ENCODE data around the gene THAP10.
"Not testable (repeated sequence)": the region's sequence is repeated elsewhere in the genome, so short reads cannot be mapped to it uniquely, and the experiment has no call there.

Gene THAP10

DNA sequence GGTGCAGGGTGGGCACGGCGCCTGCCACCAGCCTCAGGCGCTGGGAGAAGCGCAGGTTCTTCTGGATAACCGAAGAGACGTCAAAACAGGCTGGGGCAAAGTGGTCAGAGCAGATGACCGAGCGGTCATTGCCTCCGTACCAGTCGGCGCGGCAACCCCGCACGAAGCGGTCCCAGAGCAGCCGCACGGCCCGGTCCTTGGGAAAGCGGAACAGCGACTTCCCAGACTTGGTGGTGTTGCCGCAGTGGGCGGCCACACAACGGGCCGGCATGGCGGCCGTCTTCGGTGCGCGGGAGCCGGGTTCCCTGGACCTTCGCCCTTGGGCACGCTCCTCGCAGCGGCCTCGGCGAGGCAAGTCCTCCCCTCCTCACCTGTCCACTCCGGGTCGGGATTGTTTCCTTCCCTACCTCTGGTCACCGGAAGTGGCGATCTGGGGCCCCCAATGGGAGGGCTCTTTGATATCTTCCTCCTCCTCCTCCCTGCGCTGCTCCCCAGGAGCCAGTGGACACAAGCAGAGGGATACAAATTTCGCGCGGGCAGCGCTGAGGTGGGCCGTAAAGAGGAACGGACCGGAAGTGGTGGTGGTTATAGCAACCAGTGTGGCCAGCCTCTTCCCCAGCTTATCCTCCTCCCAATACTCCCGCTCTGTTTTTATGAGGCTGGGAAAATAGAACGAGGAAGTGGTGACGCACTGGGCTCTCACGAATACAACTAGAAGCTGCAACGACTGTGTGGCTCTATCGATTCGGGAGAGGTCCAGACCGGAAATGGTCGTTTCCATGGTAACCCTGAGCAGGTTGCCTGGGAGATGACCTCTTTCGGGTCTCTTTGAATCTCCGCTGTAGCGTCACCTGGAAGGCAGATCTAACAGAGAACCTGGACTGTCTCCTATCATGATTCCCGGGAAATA is at the start of gene THAP10, which contains the start of gene LRRC49:
TSS of gene THAP10 (minus strand) at position 432 of the 910 bp plus-strand sequence. CDS start at position 271, 161 bp downstream.
TSS of gene LRRC49 (plus strand) at position 825 of the 910 bp plus-strand sequence. CDS start at position 894, 69 bp downstream.
- Histone ChIP-seq H3K27me3 (ENCODE audit: control insufficient read depth in 1 of 2, insufficient read depth in 2 of 2, low read length in 2 of 2) (no peaks in the 10 kb centered on the region), H3K4me1 (ENCODE audit: control insufficient read depth, insufficient read depth, low read length) (no peaks in the 10 kb centered on the region), H3K9ac (ENCODE audit: low read length in 2 of 2) (peak within 1 kb of the TSS; percentile 74 to 79), H3K27ac (ENCODE audit: low read length) (peak within 1 kb of the TSS; percentile 77), H3K9me3 (ENCODE audit: control insufficient read depth in 2 of 2, low read length in 2 of 2) (no peaks in the 10 kb centered on the region), H3K4me3 (ENCODE audit: low read length in 2 of 2) (peak within 1 kb of the TSS; percentile 91 to 93), H3K36me3 (ENCODE audit: control insufficient read depth in 2 of 2, insufficient read depth in 2 of 2, low read length in 2 of 2) (no peaks in the 10 kb centered on the region)

DNA sequence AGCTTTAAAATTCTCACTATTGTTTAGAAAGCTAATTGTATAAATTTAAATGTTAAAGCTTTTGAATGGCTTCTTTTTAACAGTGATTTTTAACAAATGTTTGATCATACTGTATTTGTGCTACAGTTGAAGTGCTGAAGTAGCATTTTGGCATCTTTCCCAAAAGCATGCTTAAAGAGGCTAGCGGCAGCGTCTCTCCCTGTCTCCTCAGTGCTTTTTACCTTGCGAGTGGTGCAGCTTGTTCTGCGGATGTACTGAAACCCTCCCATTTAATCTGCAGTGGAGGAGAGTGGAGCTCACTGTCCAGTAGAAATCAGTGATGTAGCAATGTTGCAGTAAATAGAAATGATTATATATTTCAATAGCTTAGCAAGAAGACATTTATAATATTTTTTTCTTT is 44.1 kb upstream of the THAP10 start:
- H3K4me1 ChIP-seq (ENCODE audit: control insufficient read depth, insufficient read depth, low read length): no peaks in the 10 kb centered on the region
- no peaks in the 10 kb centered on the region for H3K36me3 ChIP-seq (ENCODE audit: control insufficient read depth in 2 of 2, insufficient read depth in 2 of 2, low read length in 2 of 2)
- no peaks in the 10 kb centered on the region for H3K9me3 ChIP-seq (ENCODE audit: control insufficient read depth in 2 of 2, low read length in 2 of 2)
- H3K4me3 ChIP-seq (ENCODE audit: low read length in 2 of 2): no peak overlapping the region
- no peak overlapping the region for H3K27ac ChIP-seq (ENCODE audit: low read length)
- H3K27me3 ChIP-seq (ENCODE audit: control insufficient read depth in 1 of 2, insufficient read depth in 2 of 2, low read length in 2 of 2): no peaks in the 10 kb centered on the region
- no peak overlapping the region for H3K9ac ChIP-seq (ENCODE audit: low read length in 2 of 2)

DNA sequence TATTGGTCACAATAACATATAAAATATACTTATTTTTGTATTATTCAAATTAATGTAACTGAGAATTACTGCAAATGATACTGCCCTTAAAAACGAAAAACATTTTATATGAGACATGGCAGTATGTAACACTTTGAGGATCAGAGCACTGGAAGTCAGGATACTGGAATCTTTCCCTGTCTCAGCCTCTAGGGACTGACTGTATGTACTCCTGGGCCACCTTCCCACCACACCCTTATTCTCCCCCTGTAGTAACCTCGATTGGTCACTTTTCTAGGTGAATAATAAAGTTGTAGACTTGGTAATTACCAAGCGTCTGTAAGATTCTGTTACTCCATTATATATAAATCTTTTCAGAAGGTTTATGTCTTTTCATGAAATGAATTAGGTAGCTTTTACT is 43.4 kb upstream of the THAP10 start:
- H3K4me1 ChIP-seq (ENCODE audit: control insufficient read depth, insufficient read depth, low read length): no peaks in the 10 kb centered on the region
- no peaks in the 10 kb centered on the region for H3K9me3 ChIP-seq (ENCODE audit: control insufficient read depth in 2 of 2, low read length in 2 of 2)
- H3K27me3 ChIP-seq (ENCODE audit: control insufficient read depth in 1 of 2, insufficient read depth in 2 of 2, low read length in 2 of 2): no peaks in the 10 kb centered on the region
- H3K9ac ChIP-seq (ENCODE audit: low read length in 2 of 2): no peak overlapping the region
- H3K4me3 ChIP-seq (ENCODE audit: low read length in 2 of 2): no peak overlapping the region
- H3K36me3 ChIP-seq (ENCODE audit: control insufficient read depth in 2 of 2, insufficient read depth in 2 of 2, low read length in 2 of 2): no peaks in the 10 kb centered on the region
- H3K27ac ChIP-seq (ENCODE audit: low read length): no peak overlapping the region

DNA sequence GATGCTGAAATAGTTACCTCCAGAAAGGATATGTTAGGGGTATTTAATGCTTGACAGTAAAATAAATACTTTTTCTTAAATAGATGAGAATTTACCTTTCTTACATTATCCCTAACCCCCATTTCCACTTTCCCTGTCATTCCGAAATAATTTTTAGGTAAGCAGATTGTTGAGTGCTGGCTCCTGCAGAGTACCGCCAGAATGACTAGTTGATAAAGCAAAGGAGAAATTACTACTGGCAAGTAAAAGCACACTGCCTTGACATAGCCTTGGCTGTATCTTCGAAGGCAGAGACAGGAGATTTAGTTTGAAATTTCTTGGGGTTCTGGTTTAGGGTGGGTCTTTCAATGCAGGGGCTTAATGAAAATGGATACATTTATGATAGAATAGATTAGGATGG is 41.2 kb upstream of the THAP10 start:
- H3K27me3 ChIP-seq (ENCODE audit: control insufficient read depth in 1 of 2, insufficient read depth in 2 of 2, low read length in 2 of 2): no peaks in the 10 kb centered on the region
- no peak overlapping the region for H3K27ac ChIP-seq (ENCODE audit: low read length)
- no peaks in the 10 kb centered on the region for H3K4me1 ChIP-seq (ENCODE audit: control insufficient read depth, insufficient read depth, low read length)
- H3K9me3 ChIP-seq (ENCODE audit: control insufficient read depth in 2 of 2, low read length in 2 of 2): no peaks in the 10 kb centered on the region
- no peak overlapping the region for H3K9ac ChIP-seq (ENCODE audit: low read length in 2 of 2)
- no peak overlapping the region for H3K4me3 ChIP-seq (ENCODE audit: low read length in 2 of 2)
- no peaks in the 10 kb centered on the region for H3K36me3 ChIP-seq (ENCODE audit: control insufficient read depth in 2 of 2, insufficient read depth in 2 of 2, low read length in 2 of 2)

DNA sequence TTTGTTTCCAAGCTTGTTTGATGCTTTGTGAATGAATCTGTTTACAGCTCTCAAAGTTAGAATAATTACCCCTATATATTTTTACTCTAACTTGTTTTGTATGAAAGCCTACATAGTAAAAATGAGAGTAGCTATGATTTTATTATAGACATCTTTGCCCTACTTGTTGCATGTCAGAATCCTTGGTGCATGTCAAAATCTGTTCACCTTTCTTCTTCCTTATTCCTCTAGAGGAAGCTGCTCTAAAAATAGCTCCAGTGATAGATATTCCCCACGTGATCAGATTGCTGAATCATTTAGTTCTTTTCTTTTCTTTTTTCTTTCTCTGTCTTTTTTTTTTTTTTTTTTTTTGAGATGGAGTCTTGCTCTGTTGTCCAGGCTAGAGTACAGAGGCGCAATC is 40.2 kb upstream of the THAP10 start:
- H3K4me1 ChIP-seq (ENCODE audit: control insufficient read depth, insufficient read depth, low read length): no peaks in the 10 kb centered on the region
- no peak overlapping the region for H3K27ac ChIP-seq (ENCODE audit: low read length)
- no peaks in the 10 kb centered on the region for H3K9me3 ChIP-seq (ENCODE audit: control insufficient read depth in 2 of 2, low read length in 2 of 2)
- H3K27me3 ChIP-seq (ENCODE audit: control insufficient read depth in 1 of 2, insufficient read depth in 2 of 2, low read length in 2 of 2): no peaks in the 10 kb centered on the region
- no peak overlapping the region for H3K4me3 ChIP-seq (ENCODE audit: low read length in 2 of 2)
- H3K9ac ChIP-seq (ENCODE audit: low read length in 2 of 2): no peak overlapping the region
- no peaks in the 10 kb centered on the region for H3K36me3 ChIP-seq (ENCODE audit: control insufficient read depth in 2 of 2, insufficient read depth in 2 of 2, low read length in 2 of 2)

DNA sequence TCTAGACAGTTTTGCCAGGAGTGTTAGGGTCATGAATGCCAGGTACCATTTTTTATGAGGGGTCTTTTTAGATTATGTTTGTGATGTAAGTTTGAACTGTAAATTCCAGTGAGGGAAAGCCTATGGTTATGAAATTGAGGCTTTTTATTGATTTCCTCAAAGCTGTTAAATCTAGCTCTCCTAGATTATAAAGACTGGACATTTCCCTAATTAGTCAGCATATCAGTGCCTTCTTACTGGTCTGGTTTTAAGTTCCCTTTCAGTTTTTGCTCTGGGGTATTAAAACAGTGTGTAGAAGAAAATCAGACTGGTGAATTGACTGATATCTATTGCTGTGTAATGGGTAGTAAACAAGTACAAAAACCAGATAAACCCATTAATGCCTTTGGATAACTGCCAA is 39.6 kb upstream of the THAP10 start:
- Histone ChIP-seq H3K9me3 (ENCODE audit: control insufficient read depth in 2 of 2, low read length in 2 of 2) (no peaks in the 10 kb centered on the region), H3K9ac (ENCODE audit: low read length in 2 of 2) (no peak overlapping the region), H3K36me3 (ENCODE audit: control insufficient read depth in 2 of 2, insufficient read depth in 2 of 2, low read length in 2 of 2) (no peaks in the 10 kb centered on the region), H3K27me3 (ENCODE audit: control insufficient read depth in 1 of 2, insufficient read depth in 2 of 2, low read length in 2 of 2) (no peaks in the 10 kb centered on the region), H3K27ac (ENCODE audit: low read length) (no peak overlapping the region), H3K4me3 (ENCODE audit: low read length in 2 of 2) (no peak overlapping the region), H3K4me1 (ENCODE audit: control insufficient read depth, insufficient read depth, low read length) (no peaks in the 10 kb centered on the region)

DNA sequence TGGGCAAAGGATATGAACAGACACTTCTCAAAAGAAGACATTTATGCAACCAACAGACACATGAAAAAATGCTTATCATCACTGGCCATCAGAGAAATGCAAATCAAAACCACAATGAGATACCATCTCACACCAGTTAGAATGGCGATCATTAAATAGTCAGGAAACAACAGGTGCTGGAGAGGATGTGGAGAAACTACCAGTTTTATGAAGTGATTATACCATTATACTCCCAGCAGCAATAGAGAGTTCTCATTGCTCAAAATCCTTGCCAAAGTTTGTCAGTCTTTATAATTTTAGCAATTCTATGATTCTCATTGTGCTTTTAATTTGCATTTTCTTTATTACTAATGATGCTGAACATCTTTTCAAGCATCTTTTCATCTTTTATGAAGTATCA is 34.7 kb upstream of the THAP10 start:
- H3K9me3 ChIP-seq (ENCODE audit: control insufficient read depth in 2 of 2, low read length in 2 of 2); H3K36me3 ChIP-seq (ENCODE audit: control insufficient read depth in 2 of 2, insufficient read depth in 2 of 2, low read length in 2 of 2): not testable (repeated sequence)

DNA sequence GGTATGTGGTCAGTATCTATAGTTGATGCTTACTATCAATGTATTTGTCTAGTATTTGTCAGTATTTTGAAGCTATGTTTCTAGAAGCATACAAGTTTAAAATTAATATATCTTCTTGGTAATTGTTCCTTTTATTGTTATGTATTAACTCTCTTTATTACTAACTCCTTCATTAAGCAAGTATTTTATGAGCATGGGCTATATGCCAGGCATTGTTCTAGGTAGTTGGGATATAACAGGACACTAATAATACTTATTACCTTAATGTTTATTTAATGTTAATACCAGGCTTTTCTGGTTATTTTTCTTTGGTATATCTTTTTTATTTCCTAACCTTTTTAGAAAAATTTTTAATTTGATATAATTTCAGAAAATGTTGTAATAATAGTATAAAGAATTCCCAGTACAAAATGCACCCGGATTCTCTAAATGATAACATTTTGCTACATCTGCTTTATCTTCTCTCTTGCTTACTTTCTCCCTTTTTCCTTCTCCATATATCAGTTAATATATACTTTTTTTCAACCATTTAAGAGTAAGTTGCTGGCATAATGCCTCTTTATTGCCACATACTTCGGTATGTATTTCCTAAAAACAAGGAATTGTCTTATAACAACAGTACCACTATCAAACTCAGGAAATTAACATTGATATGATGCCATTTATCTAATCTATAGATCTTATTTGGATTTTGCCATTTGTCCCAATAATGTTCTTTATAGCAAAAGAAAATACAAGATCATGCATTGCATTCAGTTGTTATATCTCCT is 31.3 kb upstream of the THAP10 start:
- Histone ChIP-seq H3K36me3 (ENCODE audit: control insufficient read depth in 2 of 2, insufficient read depth in 2 of 2, low read length in 2 of 2) (no peaks in the 10 kb centered on the region), H3K9ac (ENCODE audit: low read length in 2 of 2) (no peak overlapping the region), H3K27ac (ENCODE audit: low read length) (no peak overlapping the region)

More for the DNA sequence above, 34.7 kb upstream of the THAP10 start:
- not testable (repeated sequence) for H3K9ac ChIP-seq (ENCODE audit: low read length in 2 of 2); H3K4me1 ChIP-seq (ENCODE audit: control insufficient read depth, insufficient read depth, low read length); H3K4me3 ChIP-seq (ENCODE audit: low read length in 2 of 2); H3K27me3 ChIP-seq (ENCODE audit: control insufficient read depth in 1 of 2, insufficient read depth in 2 of 2, low read length in 2 of 2); H3K27ac ChIP-seq (ENCODE audit: low read length)

DNA sequence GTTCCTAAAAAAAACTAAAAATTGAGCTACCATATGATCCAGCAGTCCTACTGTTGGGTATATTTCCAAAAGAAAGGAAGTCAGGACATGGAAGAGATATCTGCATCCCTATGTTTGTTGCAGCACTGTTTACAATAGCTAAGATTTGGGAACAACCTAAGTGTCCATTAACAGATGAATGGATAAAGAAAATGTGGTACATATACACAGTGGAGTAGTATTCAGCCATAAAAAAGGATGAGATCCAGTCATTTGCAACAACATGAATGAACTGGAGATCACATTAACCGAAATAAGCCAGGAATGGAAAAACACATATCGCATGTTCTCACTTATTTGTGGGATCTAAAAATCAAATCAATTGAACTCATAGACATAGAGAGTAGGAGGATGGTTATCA is 29.9 kb upstream of the THAP10 start:
- Histone ChIP-seq H3K27me3 (ENCODE audit: control insufficient read depth in 1 of 2, insufficient read depth in 2 of 2, low read length in 2 of 2) (no peaks in the 10 kb centered on the region), H3K36me3 (ENCODE audit: control insufficient read depth in 2 of 2, insufficient read depth in 2 of 2, low read length in 2 of 2) (no peaks in the 10 kb centered on the region), H3K9ac (ENCODE audit: low read length in 2 of 2) (no peak overlapping the region), H3K9me3 (ENCODE audit: control insufficient read depth in 2 of 2, low read length in 2 of 2) (no peaks in the 10 kb centered on the region), H3K4me1 (ENCODE audit: control insufficient read depth, insufficient read depth, low read length) (no peaks in the 10 kb centered on the region), H3K27ac (ENCODE audit: low read length) (no peak overlapping the region), H3K4me3 (ENCODE audit: low read length in 2 of 2) (no peak overlapping the region)

More for the DNA sequence above, 31.3 kb upstream of the THAP10 start:
- Histone ChIP-seq H3K9me3 (ENCODE audit: control insufficient read depth in 2 of 2, low read length in 2 of 2) (no peaks in the 10 kb centered on the region), H3K4me3 (ENCODE audit: low read length in 2 of 2) (no peak overlapping the region), H3K4me1 (ENCODE audit: control insufficient read depth, insufficient read depth, low read length) (no peaks in the 10 kb centered on the region), H3K27me3 (ENCODE audit: control insufficient read depth in 1 of 2, insufficient read depth in 2 of 2, low read length in 2 of 2) (no peaks in the 10 kb centered on the region)

DNA sequence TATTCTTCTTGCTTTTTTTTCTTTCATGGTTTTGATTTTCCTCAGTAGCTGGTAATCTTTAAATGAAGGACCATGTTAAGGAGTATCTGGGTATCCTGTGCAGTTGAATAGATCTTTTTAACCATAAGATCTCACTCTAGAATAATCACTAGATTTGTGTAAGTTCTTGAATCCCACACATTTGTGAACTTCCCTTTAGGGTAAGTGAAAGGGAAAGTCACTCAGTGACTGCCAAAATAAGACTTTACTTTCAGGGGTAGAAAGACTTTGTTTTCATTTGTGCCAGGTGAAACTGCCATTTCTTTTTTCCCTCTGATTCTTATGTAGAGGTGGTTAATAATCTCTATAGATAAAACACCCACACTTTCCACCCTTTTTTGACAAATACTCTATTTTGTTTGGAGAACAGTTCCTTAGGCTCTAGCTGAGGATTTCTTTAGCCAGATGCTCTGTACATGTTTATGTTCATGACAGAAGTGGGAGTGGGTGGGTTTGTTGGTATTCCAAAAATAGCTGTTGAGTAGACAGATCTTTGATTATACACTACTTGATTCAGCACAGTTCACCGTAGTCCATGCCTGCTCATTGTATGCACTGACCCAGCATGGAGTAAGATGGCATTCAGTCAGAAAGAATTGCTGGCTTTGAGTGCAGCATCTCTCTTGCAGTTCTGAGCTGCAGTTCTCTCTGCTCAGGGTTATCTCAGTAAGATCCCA is 28.9 kb upstream of the THAP10 start:
- Histone ChIP-seq H3K9me3 (ENCODE audit: control insufficient read depth in 2 of 2, low read length in 2 of 2) (no peaks in the 10 kb centered on the region), H3K4me3 (ENCODE audit: low read length in 2 of 2) (no peak overlapping the region), H3K27ac (ENCODE audit: low read length) (no peak overlapping the region), H3K27me3 (ENCODE audit: control insufficient read depth in 1 of 2, insufficient read depth in 2 of 2, low read length in 2 of 2) (no peaks in the 10 kb centered on the region), H3K36me3 (ENCODE audit: control insufficient read depth in 2 of 2, insufficient read depth in 2 of 2, low read length in 2 of 2) (no peaks in the 10 kb centered on the region), H3K4me1 (ENCODE audit: control insufficient read depth, insufficient read depth, low read length) (no peaks in the 10 kb centered on the region), H3K9ac (ENCODE audit: low read length in 2 of 2) (no peak overlapping the region)
